ENCODE measurements around the gene LSM12.

The LSM12 gene

GRCh38 chr17:44010966-44011647 lies 55.4 kb downstream of the LSM12 start:
- H3K27ac ChIP-seq (ENCODE audit: low read length): no peak overlapping the region
- no peak overlapping the region for H3K4me3 ChIP-seq (ENCODE audit: low read depth in 1 of 2, low read length in 2 of 2)
- no peaks in the 10 kb centered on the region; the same call in 1 of the 2 replicates for H4K20me1 ChIP-seq (ENCODE audit: insufficient read depth, low read length)
- no peak overlapping the region for H2AFZ ChIP-seq (ENCODE audit: low read depth, low read length)
- peaks cover 8% of the 10 kb centered on the region for H3K36me3 ChIP-seq (ENCODE audit: insufficient read depth, low read length)
- no peak for TF ChIP-seq CTCF (IDR thresholded peaks at IDR 0.05; ENCODE audit: borderline replicate concordance, extremely low read depth, low read length, poor library complexity, severe bottlenecking)
- no peak for TF ChIP-seq EZH2 (IDR thresholded peaks at IDR 0.05; ENCODE audit: borderline replicate concordance, low read depth, low read length, severe bottlenecking)
- DNase-seq: no peak
- no peak for ATAC-seq (ENCODE audit: insufficient read depth, low read depth)
- no peak overlapping the region for H3K9ac ChIP-seq (ENCODE audit: low read depth, low read length)
- H3K4me2 ChIP-seq (ENCODE audit: insufficient read depth, low read length): no peak overlapping the region
- no peaks in the 10 kb centered on the region for H3K27me3 ChIP-seq (ENCODE audit: insufficient read depth, low read length, poor library complexity)
- peaks cover 41% of the 10 kb centered on the region for H3K4me1 ChIP-seq (ENCODE audit: insufficient read depth, low read length)
- H3K9me3 ChIP-seq (ENCODE audit: insufficient read depth, low read length, severe bottlenecking): no peaks in the 10 kb centered on the region
- peaks cover 15% of the 10 kb centered on the region for H3K79me2 ChIP-seq (ENCODE audit: insufficient read depth, low read length)

- Histone ChIP-seq H3K4me1 (ENCODE audit: insufficient read depth, low read length) (peaks cover 23% of the 10 kb centered on the region), H4K20me1 (ENCODE audit: insufficient read depth, low read length) (no peaks in the 10 kb centered on the region; the same call in none of the 2 replicates), H2AFZ (ENCODE audit: low read depth, low read length) (no peak overlapping the region), H3K79me2 (ENCODE audit: insufficient read depth, low read length) (peaks cover 1% of the 10 kb centered on the region; the same call in 1 of the 2 replicates), H3K9ac (ENCODE audit: low read depth, low read length) (no peak overlapping the region), H3K27me3 (ENCODE audit: insufficient read depth, low read length, poor library complexity) (no peaks in the 10 kb centered on the region), H3K9me3 (ENCODE audit: insufficient read depth, low read length, severe bottlenecking) (no peaks in the 10 kb centered on the region), H3K27ac (ENCODE audit: low read length) (no peak overlapping the region), H3K4me2 (ENCODE audit: insufficient read depth, low read length) (peak overlapping the region; percentile 65), H3K4me3 (ENCODE audit: low read depth in 1 of 2, low read length in 2 of 2) (no peak overlapping the region), H3K36me3 (ENCODE audit: insufficient read depth, low read length) (peaks cover 8% of the 10 kb centered on the region)
- ATAC-seq (ENCODE audit: insufficient read depth, low read depth) (no peak), DNase-seq (no peak)
- TF ChIP-seq EZH2 (IDR thresholded peaks at IDR 0.05; ENCODE audit: borderline replicate concordance, low read depth, low read length, severe bottlenecking) (no peak), CTCF (IDR thresholded peaks at IDR 0.05; ENCODE audit: borderline replicate concordance, extremely low read depth, low read length, poor library complexity, severe bottlenecking) (no peak)
Observed at GRCh38 chr17:44008205-44008909, 58.1 kb downstream of the LSM12 start.

GRCh38 chr17:44007346-44008204 lies 58.9 kb downstream of the LSM12 start:
- Histone ChIP-seq H3K36me3 (ENCODE audit: insufficient read depth, low read length) (peaks cover 5% of the 10 kb centered on the region), H4K20me1 (ENCODE audit: insufficient read depth, low read length) (no peaks in the 10 kb centered on the region; the same call in none of the 2 replicates), H3K9ac (ENCODE audit: low read depth, low read length) (peak overlapping the region; percentile 17; the same call in 1 of the 2 replicates), H3K79me2 (ENCODE audit: insufficient read depth, low read length) (no peaks in the 10 kb centered on the region), H3K4me1 (ENCODE audit: insufficient read depth, low read length) (peaks cover 22% of the 10 kb centered on the region), H2AFZ (ENCODE audit: low read depth, low read length) (peak overlapping the region; percentile 59; the same call in 1 of the 2 replicates), H3K4me2 (ENCODE audit: insufficient read depth, low read length) (peak overlapping the region; percentile 65), H3K27ac (ENCODE audit: low read length) (no peak overlapping the region), H3K4me3 (ENCODE audit: low read depth in 1 of 2, low read length in 2 of 2) (peak overlapping the region in 1 of 2 experiments; percentile 50; a peak in 2 of 4 replicates), H3K9me3 (ENCODE audit: insufficient read depth, low read length, severe bottlenecking) (no peaks in the 10 kb centered on the region), H3K27me3 (ENCODE audit: insufficient read depth, low read length, poor library complexity) (no peaks in the 10 kb centered on the region)
- ATAC-seq (ENCODE audit: insufficient read depth, low read depth) (no peak), DNase-seq (no peak)
- no peak for TF ChIP-seq CTCF (IDR thresholded peaks at IDR 0.05; ENCODE audit: borderline replicate concordance, extremely low read depth, low read length, poor library complexity, severe bottlenecking)
- TF ChIP-seq EZH2 (IDR thresholded peaks at IDR 0.05; ENCODE audit: borderline replicate concordance, low read depth, low read length, severe bottlenecking): no peak

Data from DND-41 (cell line).